Tibial nerve (tissue), 4 donors: ENCODE results near the gene KIRREL1. TPM values are rescaled to one million over a fixed set of nuclear protein-coding genes. Genes with fewer than 3 reads are reported as not detected.

Experiments
- DNase-seq, 2 donors: peaks; one replicate each; pipeline ENCODE4 v3.0.0-alpha.2; 2019; ENCODE audit warnings: low spot score in 2 of 2
- H3K27ac ChIP-seq, 4 donors: fragments of 200-600 bp; sonication (generic) in 3 of 4; one replicate each; pipeline ENCODE4 v1.5.1; 2017 to 2019; ENCODE audit warnings: mild to moderate bottlenecking in 1 of 4
- H3K27me3 ChIP-seq, 2 donors: fragments of 200-600 bp; sonication (generic) in 1 of 2; one replicate each; pipeline versions ENCODE4 v1.5.1 to v1.6.0; 2017 to 2019
- H3K36me3 ChIP-seq, 3 donors: fragments of 200-600 bp; sonication (generic); one replicate each; pipeline ENCODE4 v1.5.1; 2018 to 2019
- H3K4me1 ChIP-seq, 4 donors: fragments of 200-600 bp; sonication (generic) in 3 of 4; one replicate each; pipeline ENCODE4 v1.5.1; 2017 to 2019
- H3K4me3 ChIP-seq, 4 donors: fragments of 200-600 bp; sonication (generic) in 3 of 4; one replicate each; pipeline ENCODE4 v1.5.1; 2017 to 2019; ENCODE audit warnings: mild to moderate bottlenecking in 1 of 4, moderate library complexity in 1 of 4
- H3K9me3 ChIP-seq, 4 donors: fragments of 200-600 bp; sonication (generic) in 3 of 4; one replicate each; pipeline ENCODE4 v1.5.1; 2017 to 2019
- CTCF ChIP-seq, 5 experiments: fragments of 200-600 bp in 3 of 5; fragments of 450-650 bp in 2 of 5; sonication (generic) in 3 of 5; IDR thresholded peaks; one replicate each; pipeline ENCODE4 v1.5.1; 2016 to 2019; ENCODE audit warnings: antibody characterized with exemption in 5 of 5, mild to moderate bottlenecking in 3 of 5, moderate library complexity in 2 of 5
- EP300 ChIP-seq, 2 donors: sonication (generic); formaldehyde crosslinking; IDR thresholded peaks; one replicate each; pipeline ENCODE4 v1.6.1; 2017; ENCODE audit warnings: antibody characterized with exemption in 2 of 2, mild to moderate bottlenecking in 1 of 2
- POLR2A ChIP-seq, 2 donors: fragments of 450-650 bp; IDR thresholded peaks; one replicate each; pipeline ENCODE4 v1.6.1; 2017; ENCODE audit warnings: antibody characterized with exemption in 2 of 2, mild to moderate bottlenecking in 2 of 2, moderate library complexity in 2 of 2
- WGBS, 2 donors: methylation state at CpG; one replicate each; pipeline ENCODE4 v1.1.5; 2018; 5-methylcytosine and 5-hydroxymethylcytosine counted together
- total RNA-seq, 4 donors: library from RNA; depleted of rRNA; stranded (reverse); fragments of >200 nt; gene quantifications; one replicate each; pipeline ENCODE4 v1.1.0, GENCODE V29; 2016

The KIRREL1 gene
- total RNA-seq, 4 donors from 2014 or later = 47.1 to 60.6 (median 50.7) TPM

DNA sequence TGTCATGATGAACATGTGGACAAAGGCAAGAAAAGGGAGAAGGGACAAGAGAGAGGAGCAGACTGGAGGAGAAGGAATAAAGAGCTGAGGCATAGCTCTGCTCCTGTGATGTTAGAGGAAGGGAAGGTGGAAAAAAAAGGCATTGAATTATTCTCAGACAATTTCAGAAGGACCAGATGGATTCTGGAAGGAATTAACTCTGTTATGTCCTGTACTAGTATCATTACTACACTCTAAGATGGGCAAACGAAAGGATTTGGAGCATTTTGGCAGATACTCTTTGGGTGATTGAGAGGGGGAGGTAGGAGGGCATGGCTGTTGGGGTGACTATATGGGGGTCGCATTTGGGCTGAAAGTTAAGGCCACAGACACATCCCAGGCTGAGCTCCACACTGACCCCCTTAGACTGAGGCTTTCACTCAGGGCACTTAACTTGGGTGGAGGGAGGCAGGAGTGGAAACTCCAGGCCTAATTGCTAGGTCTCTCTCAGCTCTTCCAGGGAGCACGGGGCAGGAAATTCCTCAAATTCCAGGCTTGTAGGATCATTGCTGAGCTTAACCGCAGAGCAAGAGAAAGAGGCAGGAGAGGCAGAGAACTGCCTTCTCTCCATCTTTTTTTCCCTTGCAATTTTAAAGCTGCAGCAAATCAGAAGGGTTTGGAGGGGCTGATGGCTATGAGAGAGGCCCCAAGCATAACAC, 25.9 kb downstream of the KIRREL1 start:
- TF ChIP-seq CTCF (IDR thresholded peaks at IDR 0.05) = no peak
- no peak for TF ChIP-seq POLR2A (IDR thresholded peaks at IDR 0.05)
- TF ChIP-seq EP300 (IDR thresholded peaks at IDR 0.05) = peak in 1 of 2 donors; percentile 79
- WGBS, 2 donors = 15% methylated on average over 4 of the region's 4 CpGs

DNA sequence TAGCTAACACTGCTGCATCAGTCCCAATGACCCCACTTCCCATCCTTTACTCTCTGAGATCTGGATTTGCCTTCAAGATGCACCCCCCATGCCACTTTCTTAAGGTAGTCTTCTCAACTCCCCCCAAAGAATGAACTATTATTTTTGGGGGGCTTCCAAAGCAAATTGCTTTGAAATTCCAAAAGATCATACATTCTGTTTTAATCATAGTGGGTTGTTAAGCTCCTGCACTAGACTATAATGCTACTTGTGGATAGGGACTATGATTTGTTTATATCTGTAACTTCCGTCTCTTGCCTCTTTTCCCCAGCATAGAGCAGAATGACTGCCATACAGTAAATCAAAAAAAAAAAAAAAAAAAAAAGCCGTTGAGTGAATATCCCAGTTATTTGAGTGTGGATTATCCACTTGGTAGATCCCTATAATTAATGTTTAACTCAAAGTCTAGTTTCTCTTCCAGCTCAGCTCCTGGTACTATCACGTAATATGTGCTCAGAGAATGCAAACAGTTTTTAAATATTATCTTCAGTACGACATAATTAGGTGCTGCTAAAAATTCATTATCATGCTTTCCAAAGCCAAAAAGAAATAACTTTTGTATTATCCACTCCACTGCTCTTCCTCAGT, 26.9 kb downstream of the KIRREL1 start:
- no peak overlapping the region for H3K4me3 ChIP-seq
- peaks cover 0 to 98% (median 84%) of the 10 kb centered on the region in 4 donors for H3K4me1 ChIP-seq
- no peak for DNase-seq
- peak overlapping the region; percentile 68 to 97 (median 84) for H3K27ac ChIP-seq
- WGBS, 2 donors = 42% methylated on average over 4 of the region's 4 CpGs
- no peaks in the 10 kb centered on the region for H3K9me3 ChIP-seq
- no peak for TF ChIP-seq EP300 (IDR thresholded peaks at IDR 0.05)
- no peaks in the 10 kb centered on the region for H3K36me3 ChIP-seq
- no peaks in the 10 kb centered on the region for H3K27me3 ChIP-seq

More for the DNA sequence above, 25.9 kb downstream of the KIRREL1 start:
- H3K4me3 ChIP-seq = no peak overlapping the region
- H3K4me1 ChIP-seq = peaks cover 0 to 98% (median 80%) of the 10 kb centered on the region in 4 donors
- H3K36me3 ChIP-seq = no peaks in the 10 kb centered on the region
- DNase-seq = peak; percentile 42 to 62
- peak overlapping the region; percentile 68 to 97 (median 84) for H3K27ac ChIP-seq
- no peaks in the 10 kb centered on the region for H3K27me3 ChIP-seq
- no peaks in the 10 kb centered on the region for H3K9me3 ChIP-seq

DNA sequence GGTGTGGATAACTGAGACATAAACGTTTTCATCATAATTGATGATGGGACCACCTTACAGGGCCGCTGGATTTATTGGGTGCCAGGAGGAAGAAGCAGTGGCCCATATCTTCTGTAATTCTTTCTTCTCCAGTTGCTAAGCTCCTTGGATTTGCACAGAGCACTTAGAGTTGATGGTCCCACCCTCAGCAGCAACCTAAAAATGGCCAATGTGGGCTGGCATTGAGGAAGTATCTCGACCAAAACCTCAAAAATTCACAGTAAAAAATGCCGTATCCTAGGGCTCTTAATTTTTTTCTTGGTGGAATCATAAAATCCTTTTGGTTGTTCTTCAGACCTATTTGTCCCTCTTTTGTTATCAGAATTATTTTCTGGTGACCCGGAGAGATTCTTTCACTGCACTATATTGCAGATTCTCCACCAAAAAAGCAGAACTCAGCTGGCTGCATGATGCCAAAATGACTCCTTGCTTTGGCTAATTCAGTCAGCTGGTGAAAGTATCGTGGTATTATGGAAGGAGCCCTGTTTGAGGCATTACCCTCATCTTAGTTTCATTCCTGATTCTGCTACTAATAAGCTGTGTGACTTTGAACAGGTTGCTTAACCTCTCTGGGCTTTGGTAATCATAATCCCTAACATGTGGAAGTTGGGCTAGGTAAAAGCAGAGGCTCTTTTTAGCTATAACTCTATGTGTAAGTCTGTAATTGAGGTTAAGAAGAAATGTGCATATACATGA, 27.6 kb downstream of the KIRREL1 start:
- TF ChIP-seq CTCF (IDR thresholded peaks at IDR 0.05) = no peak
- no peak for TF ChIP-seq POLR2A (IDR thresholded peaks at IDR 0.05)
- no peak for TF ChIP-seq EP300 (IDR thresholded peaks at IDR 0.05)
- Histone ChIP-seq H3K4me1 (peaks cover 0 to 98% (median 90%) of the 10 kb centered on the region in 4 donors), H3K27me3 (no peaks in the 10 kb centered on the region), H3K27ac (peak overlapping the region in 3 of 4 donors; percentile 78 to 97 (median 91)), H3K9me3 (no peaks in the 10 kb centered on the region), H3K36me3 (no peaks in the 10 kb centered on the region), H3K4me3 (no peak overlapping the region)
- WGBS, 2 donors = 8 to 17% methylated on average over 6 of the region's 6 CpGs
- no peak for DNase-seq

DNA sequence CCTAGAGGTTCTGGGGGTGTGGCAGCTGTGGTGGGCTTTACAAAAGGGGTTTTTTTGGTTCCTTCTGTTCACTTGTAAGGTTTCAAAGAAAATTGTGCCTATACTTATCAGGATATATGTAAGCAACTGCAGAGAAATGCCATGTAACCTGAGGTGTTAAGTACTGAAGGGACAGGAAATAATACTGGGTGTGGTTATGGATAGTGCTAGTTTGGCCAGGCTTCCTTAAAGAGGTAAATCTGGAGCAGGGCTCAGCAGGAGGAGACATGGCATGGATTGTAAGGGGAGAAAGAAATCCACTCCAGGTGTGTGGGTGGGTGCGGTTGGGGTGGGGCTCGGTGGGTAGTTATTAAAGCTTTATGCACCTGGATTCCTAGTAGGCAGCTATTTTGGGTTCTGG, 28.3 kb downstream of the KIRREL1 start:
- Histone ChIP-seq H3K9me3 (no peaks in the 10 kb centered on the region), H3K27ac (peak overlapping the region; percentile 49 to 97 (median 84)), H3K27me3 (no peaks in the 10 kb centered on the region), H3K4me3 (no peak overlapping the region), H3K36me3 (no peaks in the 10 kb centered on the region), H3K4me1 (peaks cover 0 to 98% (median 90%) of the 10 kb centered on the region in 4 donors)
- TF ChIP-seq POLR2A (IDR thresholded peaks at IDR 0.05) (no peak), CTCF (IDR thresholded peaks at IDR 0.05) (no peak)
- WGBS, 2 donors = 59 to 64% methylated on average over 2 of the region's 2 CpGs
- DNase-seq = no peak

DNA sequence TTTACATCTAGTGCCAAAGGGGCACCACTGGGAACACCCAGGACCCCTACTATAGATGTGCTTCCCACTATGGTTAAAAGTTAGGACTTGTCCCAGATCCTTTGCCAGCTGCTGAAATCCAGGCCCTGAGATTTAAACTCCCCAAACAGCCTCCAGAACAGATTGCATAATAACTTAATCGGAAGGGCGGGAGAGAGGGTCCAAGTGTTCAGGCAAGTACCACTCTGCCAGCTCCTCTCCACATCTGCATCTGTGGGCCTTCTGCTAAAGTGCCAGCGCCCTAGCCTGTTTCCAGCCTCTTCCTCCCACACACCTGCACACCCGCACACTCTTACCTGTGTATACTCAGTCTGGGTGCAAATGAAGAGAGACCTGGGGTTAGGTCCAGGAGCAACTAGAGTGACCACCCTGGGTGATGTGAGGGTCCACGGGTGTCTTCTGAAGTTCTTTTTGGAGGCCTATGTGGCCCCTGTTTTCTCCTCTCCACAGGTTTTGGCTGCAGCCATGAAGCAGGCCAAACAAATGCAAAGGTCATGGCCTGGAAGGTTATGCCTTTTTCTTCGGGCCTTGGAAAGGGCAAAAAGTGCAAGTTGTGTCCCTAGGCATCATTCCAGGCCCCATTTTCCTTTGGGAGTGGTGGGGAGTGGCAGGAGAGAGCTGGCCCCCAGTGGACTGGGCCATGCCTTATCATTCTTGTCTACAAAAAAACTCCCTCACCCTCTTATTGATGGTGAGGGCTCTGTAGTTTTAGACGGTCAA, 29.3 kb downstream of the KIRREL1 start:
- 16 to 18% methylated on average over 7 of the region's 7 CpGs for WGBS, 2 donors
- Histone ChIP-seq H3K27ac (peak overlapping the region; percentile 49 to 97 (median 84)), H3K36me3 (no peaks in the 10 kb centered on the region), H3K27me3 (no peaks in the 10 kb centered on the region), H3K4me1 (peaks cover 0 to 96% (median 87%) of the 10 kb centered on the region in 4 donors), H3K4me3 (no peak overlapping the region), H3K9me3 (no peaks in the 10 kb centered on the region)
- TF ChIP-seq CTCF (IDR thresholded peaks at IDR 0.05) (no peak), EP300 (IDR thresholded peaks at IDR 0.05) (peak in 1 of 2 donors; percentile 67)
- DNase-seq = peak in 1 of 2 donors; percentile 54
